K562 treated with DMSO at 1 percent for 24 hours (cell line): ENCODE measurements around the gene CPT2. TPM values are rescaled to one million over a fixed set of nuclear protein-coding genes. Genes with fewer than 3 reads are reported as not detected.

Source experiments
- total RNA-seq: library from RNA; unstranded; fragments of 300-600 nt; gene quantifications from 2 replicates; pipeline ENCODE4 v1.2.3, GENCODE V29; 2022; ENCODE audit warnings: low read depth; ENCODE audit not compliant: insufficient read depth

Gene CPT2
- total RNA-seq = 39.9 and 42.1 TPM in 2 replicates

DNA sequence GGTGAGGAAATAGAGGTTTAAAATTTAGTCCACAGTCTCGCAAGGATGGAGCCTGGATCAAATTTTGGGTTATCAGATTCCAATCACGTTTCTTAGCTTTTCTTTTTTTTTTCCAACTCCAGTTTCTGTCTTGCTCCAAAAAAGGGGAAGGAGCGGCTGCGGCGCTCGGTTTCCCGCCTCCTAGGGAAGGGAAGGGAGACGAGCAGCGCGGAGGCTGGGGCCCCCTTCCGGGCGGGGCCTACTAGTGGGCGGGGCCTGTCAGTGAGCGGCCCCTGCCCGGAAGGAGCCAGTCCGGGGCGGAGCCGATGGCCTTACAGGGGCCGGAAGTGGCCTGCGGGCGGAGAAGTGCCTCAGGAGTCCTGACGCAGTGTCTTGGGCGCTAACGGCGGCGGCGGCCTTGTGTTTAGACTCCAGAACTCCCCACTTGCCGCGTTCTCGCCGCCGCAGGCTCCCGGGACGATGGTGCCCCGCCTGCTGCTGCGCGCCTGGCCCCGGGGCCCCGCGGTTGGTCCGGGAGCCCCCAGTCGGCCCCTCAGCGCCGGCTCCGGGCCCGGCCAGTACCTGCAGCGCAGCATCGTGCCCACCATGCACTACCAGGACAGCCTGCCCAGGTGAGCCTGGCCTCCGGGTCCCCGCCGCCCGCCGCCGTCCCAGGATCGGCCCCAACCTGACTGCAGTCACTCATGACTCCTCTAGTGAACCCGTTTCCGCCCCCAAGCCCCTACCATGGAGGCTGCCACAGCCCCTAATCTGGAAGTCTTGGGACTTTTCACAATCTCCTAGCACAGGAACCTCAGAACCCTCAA is at the start of gene CPT2:
TSS of gene CPT2 (plus strand) at position 340 of the 806 bp plus-strand sequence. CDS start at position 460, 120 bp downstream.

DNA sequence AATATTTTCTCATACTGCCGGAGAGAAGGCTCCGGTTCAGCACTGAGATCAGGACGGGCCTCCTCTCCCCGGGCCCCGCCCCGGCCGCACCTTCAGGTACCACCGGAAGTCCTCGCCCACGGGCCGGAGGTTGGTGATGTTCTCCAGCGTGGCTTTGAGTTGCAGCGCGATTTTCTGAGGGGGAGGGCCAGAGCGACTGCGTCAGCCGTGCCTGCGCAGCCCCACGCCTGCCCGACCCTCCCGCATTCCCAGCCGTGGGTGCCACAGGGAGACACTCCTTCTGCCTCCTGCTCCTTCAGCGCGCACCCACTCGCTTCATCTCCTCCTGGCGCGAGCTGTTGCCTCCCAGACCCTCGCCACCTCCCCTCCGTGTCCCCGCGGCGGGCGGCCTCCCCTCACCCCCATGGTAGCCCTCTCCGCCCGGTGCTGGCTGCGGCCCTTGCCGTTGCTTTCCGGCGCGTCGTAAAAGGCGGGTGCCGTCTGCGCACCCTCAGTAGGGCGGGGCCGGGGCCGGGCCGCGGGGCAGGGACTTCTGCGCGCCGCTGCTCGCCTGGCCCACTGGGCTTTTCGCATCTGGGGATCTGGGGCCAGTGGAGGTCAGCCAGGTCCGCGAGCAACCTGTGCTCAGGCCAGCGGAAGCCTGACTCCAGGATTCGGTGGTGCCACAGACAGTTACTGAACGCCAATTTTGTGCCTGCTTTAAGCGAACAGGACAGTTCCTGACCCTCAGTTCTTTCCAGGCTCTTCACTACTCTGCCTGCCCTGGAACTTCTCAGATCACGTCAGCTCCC is 23.7 kb downstream of the CPT2 start, which contains the start of gene CZIB:
TSS of gene CZIB (minus strand) at position 464 of the 791 bp plus-strand sequence. CDS start at position 405, 59 bp downstream.

DNA sequence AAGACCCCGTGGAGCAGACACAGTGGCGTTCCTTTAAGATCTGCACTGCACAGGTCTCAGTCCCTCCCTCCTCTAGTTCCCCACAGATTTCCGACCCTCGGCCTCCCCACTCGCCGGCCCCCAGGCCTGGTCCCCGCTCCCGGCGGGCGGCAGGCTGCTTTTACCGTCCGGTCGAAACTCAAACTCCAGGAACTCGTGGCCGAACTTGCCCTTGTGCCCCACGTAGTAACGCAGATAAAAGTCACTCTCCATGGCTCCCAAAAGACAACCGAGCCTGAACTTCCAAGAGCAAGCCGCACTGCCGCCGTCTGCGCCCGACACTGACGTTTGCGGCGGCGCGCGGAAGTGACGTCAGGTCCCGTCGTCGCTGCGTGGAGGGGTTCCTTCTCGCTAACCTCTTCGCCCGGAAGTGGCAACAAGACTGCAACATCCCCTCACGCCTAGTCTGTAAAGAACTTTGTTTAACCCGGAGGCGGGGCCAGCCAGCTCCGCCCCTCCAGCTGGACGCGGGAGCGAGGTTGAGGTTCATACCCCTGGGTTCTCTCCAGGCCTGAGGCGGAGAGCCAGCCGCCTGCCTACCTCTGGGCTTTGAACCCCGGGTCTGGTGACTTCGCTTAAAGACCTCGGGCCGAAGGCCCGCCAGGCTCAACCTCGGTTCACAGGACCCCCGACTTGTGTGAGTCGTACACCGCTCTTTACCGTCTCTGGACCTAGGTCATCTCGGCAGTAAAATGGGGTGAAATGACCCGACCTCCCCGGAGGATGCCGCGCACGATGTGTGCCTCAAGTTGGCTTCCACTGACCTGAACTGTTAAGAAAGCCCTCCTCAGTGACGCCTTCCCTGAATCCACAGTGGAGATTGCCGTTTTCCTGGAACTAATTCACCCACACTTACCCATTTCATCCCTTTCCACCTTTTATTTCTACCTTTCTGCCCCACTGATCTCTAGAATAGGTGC is 41.9 kb downstream of the CPT2 start, which contains the start of gene MAGOH:
TSS of gene MAGOH (minus strand) at position 322 of the 959 bp plus-strand sequence. CDS start at position 252, 70 bp downstream.

Other genes with a start within 250 kb of the CPT2 start
- gene PODN, start 134.6 kb upstream of the CPT2 start, total RNA-seq = not detected in 2 replicates
- not detected in 2 replicates for gene SLC1A7, start 54.2 kb upstream of the CPT2 start, total RNA-seq
- 71.1 and 79.4 TPM in 2 replicates for gene CZIB, start 23.8 kb downstream of the CPT2 start, total RNA-seq
- gene MAGOH, start 41.7 kb downstream of the CPT2 start, total RNA-seq = 81.8 and 86.8 TPM in 2 replicates
- gene LRP8, start 131.2 kb downstream of the CPT2 start, total RNA-seq = 25.1 and 29.5 TPM in 2 replicates